22Rv1 (cell line): ENCODE data around the gene UCP2.

Experiments
- ZFX ChIP-seq: fragments of 450-650 bp; IDR thresholded peaks from 2 replicates; pipeline ENCODE4 v1.6.1; 2017; ENCODE audit warnings: antibody characterized with exemption, borderline replicate concordance
- TF ChIP-seq, protein P1 (sequence below): fragments of 450-650 bp; IDR thresholded peaks from 2 replicates; pipeline ENCODE4 v1.5.1; 2017; ENCODE audit warnings: mild to moderate bottlenecking

DNA sequence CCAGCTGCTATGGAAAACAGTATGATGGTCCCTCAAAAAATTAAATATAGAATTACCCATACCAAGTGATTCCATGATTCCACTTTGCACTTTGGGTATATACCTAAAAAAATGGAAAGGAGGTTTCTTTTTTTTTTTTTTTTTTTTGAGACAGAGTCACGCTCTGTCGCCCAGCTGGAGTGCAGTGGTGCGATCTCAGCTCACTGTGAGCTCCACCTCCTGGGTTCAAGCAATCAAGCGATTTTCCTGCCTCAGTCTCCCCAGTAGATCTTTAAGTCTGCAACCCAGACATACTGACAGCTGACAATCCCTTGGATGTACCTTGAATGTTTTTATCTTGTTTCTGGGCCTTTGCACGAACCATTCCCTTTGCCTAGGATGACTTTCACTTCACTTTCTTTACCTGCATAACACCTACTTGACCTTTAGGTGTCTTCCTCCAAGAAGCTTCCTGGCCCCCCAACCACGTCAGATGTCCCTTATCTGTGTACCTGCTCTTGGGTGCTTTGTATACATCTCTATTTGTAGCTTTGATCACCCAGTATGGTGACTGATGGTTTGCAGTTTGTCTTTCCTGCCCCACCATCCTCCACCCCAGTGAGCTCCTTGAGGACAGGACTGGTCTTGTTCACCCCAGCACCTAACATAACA, 14.6 kb upstream of the UCP2 start:
- TF ChIP-seq, protein P1, sequence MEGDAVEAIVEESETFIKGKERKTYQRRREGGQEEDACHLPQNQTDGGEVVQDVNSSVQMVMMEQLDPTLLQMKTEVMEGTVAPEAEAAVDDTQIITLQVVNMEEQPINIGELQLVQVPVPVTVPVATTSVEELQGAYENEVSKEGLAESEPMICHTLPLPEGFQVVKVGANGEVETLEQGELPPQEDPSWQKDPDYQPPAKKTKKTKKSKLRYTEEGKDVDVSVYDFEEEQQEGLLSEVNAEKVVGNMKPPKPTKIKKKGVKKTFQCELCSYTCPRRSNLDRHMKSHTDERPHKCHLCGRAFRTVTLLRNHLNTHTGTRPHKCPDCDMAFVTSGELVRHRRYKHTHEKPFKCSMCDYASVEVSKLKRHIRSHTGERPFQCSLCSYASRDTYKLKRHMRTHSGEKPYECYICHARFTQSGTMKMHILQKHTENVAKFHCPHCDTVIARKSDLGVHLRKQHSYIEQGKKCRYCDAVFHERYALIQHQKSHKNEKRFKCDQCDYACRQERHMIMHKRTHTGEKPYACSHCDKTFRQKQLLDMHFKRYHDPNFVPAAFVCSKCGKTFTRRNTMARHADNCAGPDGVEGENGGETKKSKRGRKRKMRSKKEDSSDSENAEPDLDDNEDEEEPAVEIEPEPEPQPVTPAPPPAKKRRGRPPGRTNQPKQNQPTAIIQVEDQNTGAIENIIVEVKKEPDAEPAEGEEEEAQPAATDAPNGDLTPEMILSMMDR: no peak
- no peak for TF ChIP-seq ZFX
